HepG2 (cell line): Measurements from ENCODE around the gene GPBAR1. TPM values are rescaled to one million over a fixed set of nuclear protein-coding genes. Genes with fewer than 3 reads are reported as not detected.

ENCODE experiments used
- ATAC-seq: fragments of 200-7000 bp; cut with Tn5 transposase; 3 replicates; pipeline ENCODE4 v1.9.1; 2020; ENCODE audit warnings: mild to moderate bottlenecking, moderate library complexity
- BruUV-seq: library from RNA; stranded (reverse); fragments of 400-500 nt; replicated peaks from 2 replicates; lab custom pipeline; 2021; lab: Mats Ljungman, UMichigan
- CTCF ChIA-PET: fragments of 300-600 bp; formaldehyde crosslinking; extraction: SDS; loops from one replicate; lab custom pipeline; 2021; ENCODE audit warnings: low total read pairs, inconsistent platforms, low intra/inter-chr PET ratio; lab: Yijun Ruan, JAX
- POLR2A ChIA-PET: fragments of 350-600 bp; sonication (Branson Sonifier 250); formaldehyde crosslinking; loops from one replicate; lab custom pipeline; 2020; ENCODE audit warnings: antibody characterized with exemption, inconsistent platforms; lab: Yijun Ruan, JAX
- DNase-seq: peaks from one replicate; pipeline ENCODE4 v3.0.0-alpha.2; 2015; ENCODE audit warnings: low spot score
- FAIRE-seq: peaks from 3 replicates; lab custom pipeline; 2011; peaks lifted over from hg19 to GRCh38; lab: Jason Lieb, UNC
- H2AFZ ChIP-seq: one replicate; pipeline ENCODE4 v1.6.1; 2011; ENCODE audit warnings: low read length, inconsistent platforms
- H3K27ac ChIP-seq: fragments of 300-600 bp; 3 replicates; pipeline ENCODE4 v1.8.0; 2011; ENCODE audit warnings: mixed run types, mild to moderate bottlenecking, mixed read lengths, low read length, inconsistent platforms; ENCODE audit not compliant: insufficient read depth; ENCODE audit errors: extremely low read length
- H3K27me3 ChIP-seq, 2 experiments: fragments of 200-600 bp in 1 of 2; 2 replicates in 1 of 2; 3 replicates in 1 of 2; pipeline versions ENCODE4 v1.6.0 to v1.8.0; 2011; ENCODE audit warnings: low read length in 2 of 2, mild to moderate bottlenecking in 2 of 2, moderate library complexity in 2 of 2, inconsistent platforms in 1 of 2; ENCODE audit not compliant: insufficient read depth in 2 of 2, control insufficient read depth in 1 of 2
- H3K36me3 ChIP-seq, 2 experiments: fragments of 200-600 bp in 1 of 2; replicated peaks in 1 of 2; 2 replicates in 1 of 2; 3 replicates in 1 of 2; pipeline versions ENCODE4 v1.5.1 to v1.8.0; 2011; ENCODE audit warnings: low read length in 2 of 2, inconsistent platforms in 1 of 2; ENCODE audit not compliant: insufficient read depth in 2 of 2, control insufficient read depth in 1 of 2
- H3K4me1 ChIP-seq: 2 replicates; pipeline ENCODE4 v1.5.1; 2012; ENCODE audit warnings: low read length, inconsistent platforms; ENCODE audit not compliant: insufficient read depth
- H3K4me2 ChIP-seq: 2 replicates; pipeline ENCODE4 v1.6.0; 2011; ENCODE audit warnings: low read depth, low read length, inconsistent platforms
- H3K4me3 ChIP-seq, 3 experiments: fragments of 200-600 bp in 1 of 3; sonication (generic), shearing (Covaris generic) in 1 of 3; replicated peaks in 1 of 3; 2 replicates each; pipeline ENCODE4 v1.5.1; 2011 to 2016; ENCODE audit warnings: low read length in 3 of 3, inconsistent platforms in 2 of 3, low read depth in 2 of 3, mild to moderate bottlenecking in 2 of 3, control low read depth in 1 of 3, mixed read lengths in 1 of 3; ENCODE audit not compliant: insufficient read depth in 1 of 3
- H3K79me2 ChIP-seq: one replicate; pipeline ENCODE4 v1.6.1; 2011; ENCODE audit warnings: low read length, inconsistent platforms; ENCODE audit not compliant: insufficient read depth
- H3K9ac ChIP-seq: 2 replicates; pipeline ENCODE4 v1.6.0; 2011; ENCODE audit warnings: mild to moderate bottlenecking, low read depth, low read length, inconsistent platforms; ENCODE audit not compliant: insufficient read depth
- H3K9me3 ChIP-seq: 2 replicates; pipeline ENCODE4 v1.5.1; 2012; ENCODE audit warnings: mild to moderate bottlenecking, low read length
- H4K20me1 ChIP-seq: 2 replicates; pipeline ENCODE4 v1.6.0; 2011; ENCODE audit warnings: inconsistent platforms, mild to moderate bottlenecking, low read length, moderate library complexity; ENCODE audit not compliant: insufficient read depth
- FLYWCH1 ChIP-seq: sonication (generic); formaldehyde crosslinking; IDR thresholded peaks from 2 replicates; pipeline ENCODE4 v1.8.1; 2023; ENCODE audit warnings: mild to moderate bottlenecking, missing genetic modification reagents
- GABPA ChIP-seq, 2 experiments: IDR thresholded peaks; 2 replicates each; pipeline ENCODE4 v1.6.1; 2011 to 2016; ENCODE audit warnings: low read depth in 2 of 2, low read length in 1 of 2, missing biosample characterization in 1 of 2, missing genetic modification characterization in 1 of 2
- MAFK ChIP-seq, 2 experiments: IDR thresholded peaks in 1 of 2; conservative IDR thresholded peaks in 1 of 2; 2 replicates each; pipeline ENCODE4 v1.6.1; 2011; ENCODE audit warnings: improper control_type of control experiment in 2 of 2, low read length in 2 of 2
- PCBP1 ChIP-seq: fragments of 200-400 bp; formaldehyde crosslinking; IDR thresholded peaks from 2 replicates; pipeline ENCODE4 v1.6.1; 2017; ENCODE audit warnings: mild to moderate bottlenecking, low read depth, low read length, borderline replicate concordance
- U2AF1 ChIP-seq: fragments of 200-400 bp; formaldehyde crosslinking; optimal IDR thresholded peaks from 2 replicates; pipeline ENCODE3; 2017; ENCODE audit warnings: mild to moderate bottlenecking, low read depth, low read length
- ZNF326 ChIP-seq: sonication (generic); formaldehyde crosslinking; IDR thresholded peaks from 2 replicates; pipeline ENCODE4 v1.4.0; 2020; ENCODE audit warnings: missing genetic modification reagents, borderline replicate concordance
- ZNF772 ChIP-seq: sonication (generic); formaldehyde crosslinking; IDR thresholded peaks from 2 replicates; pipeline ENCODE4 v1.5.0; 2020; ENCODE audit warnings: mild to moderate bottlenecking, missing genetic modification reagents
- ZNF776 ChIP-seq: sonication (generic); formaldehyde crosslinking; IDR thresholded peaks from 2 replicates; pipeline ENCODE4 v1.4.0; 2020; ENCODE audit warnings: mild to moderate bottlenecking, missing genetic modification reagents
- ZNF841 ChIP-seq: sonication (generic); formaldehyde crosslinking; IDR thresholded peaks from 2 replicates; pipeline ENCODE4 v1.8.1; 2023; ENCODE audit warnings: missing genetic modification reagents, borderline replicate concordance
- WGBS: methylation state at CpG from one replicate; pipeline ENCODE4 v1.1.6; 2017; ENCODE audit warnings: low lambda C conversion rate; 5-methylcytosine and 5-hydroxymethylcytosine counted together
- in situ Hi-C: cut with HindIII; loops from 2 replicates; pipeline ENCODE4 v1.10.0; 2017; ENCODE audit warnings: low pct_unique_long_range_greater_than_20kb; ENCODE audit not compliant: extremely low pct_ligation_motif_present
- intact Hi-C: fragments of 100-400 bp; cut with micrococcal nuclease; formaldehyde crosslinking; loops from one replicate; pipeline ENCODE4 v1.10.0; 2022; ENCODE audit not compliant: unreplicated experiment
- polyA plus RNA-seq, 8 experiments: library from polyadenylated mRNA; depleted of rRNA in 3 of 8; stranded (reverse) in 7 of 8; unstranded in 1 of 8; fragments of >200 nt; fragmentation: Illumina TruSeq in 4 of 8; extraction: Trizol in 4 of 8; gene quantifications; 2 replicates each; pipeline versions ENCODE4 v1.2.1 to v1.2.3, GENCODE V29; 2011 to 2016; ENCODE audit warnings: low read depth in 4 of 8, missing spikeins in 1 of 8, mixed read lengths in 1 of 8; ENCODE audit not compliant: insufficient read depth in 1 of 8
- total RNA-seq, 5 experiments: library from RNA; depleted of rRNA; stranded (reverse); fragments of >200 nt; fragmentation: Illumina TruSeq; extraction: Trizol; gene quantifications; 2 replicates each; pipeline ENCODE4 v1.2.3, GENCODE V29; 2016; ENCODE audit warnings: low read depth in 1 of 5
- TF ChIP-seq, protein P1 (sequence below): sonication (generic); formaldehyde crosslinking; IDR thresholded peaks from 2 replicates; pipeline ENCODE4 v1.4.0; 2020; ENCODE audit warnings: missing genetic modification reagents
- TF ChIP-seq, protein P2 (sequence below): sonication (generic); formaldehyde crosslinking; IDR thresholded peaks from 2 replicates; pipeline ENCODE4 v1.5.0; 2020; ENCODE audit warnings: missing genetic modification reagents
- TF ChIP-seq, protein P3 (sequence below): fragments of 450-650 bp; IDR thresholded peaks from 2 replicates; pipeline ENCODE4 v1.6.1; 2016
- TF ChIP-seq, protein P4 (sequence below): IDR thresholded peaks from 2 replicates; pipeline ENCODE4 v1.6.1; 2016; ENCODE audit warnings: control low read depth

The GPBAR1 gene
- total and polyA plus RNA-seq, 2 of the 13 experiments (the other 11 are each of a cell fraction or from before 2014, with no cell fraction given) = 0.05 to 0.09 TPM

DNA sequence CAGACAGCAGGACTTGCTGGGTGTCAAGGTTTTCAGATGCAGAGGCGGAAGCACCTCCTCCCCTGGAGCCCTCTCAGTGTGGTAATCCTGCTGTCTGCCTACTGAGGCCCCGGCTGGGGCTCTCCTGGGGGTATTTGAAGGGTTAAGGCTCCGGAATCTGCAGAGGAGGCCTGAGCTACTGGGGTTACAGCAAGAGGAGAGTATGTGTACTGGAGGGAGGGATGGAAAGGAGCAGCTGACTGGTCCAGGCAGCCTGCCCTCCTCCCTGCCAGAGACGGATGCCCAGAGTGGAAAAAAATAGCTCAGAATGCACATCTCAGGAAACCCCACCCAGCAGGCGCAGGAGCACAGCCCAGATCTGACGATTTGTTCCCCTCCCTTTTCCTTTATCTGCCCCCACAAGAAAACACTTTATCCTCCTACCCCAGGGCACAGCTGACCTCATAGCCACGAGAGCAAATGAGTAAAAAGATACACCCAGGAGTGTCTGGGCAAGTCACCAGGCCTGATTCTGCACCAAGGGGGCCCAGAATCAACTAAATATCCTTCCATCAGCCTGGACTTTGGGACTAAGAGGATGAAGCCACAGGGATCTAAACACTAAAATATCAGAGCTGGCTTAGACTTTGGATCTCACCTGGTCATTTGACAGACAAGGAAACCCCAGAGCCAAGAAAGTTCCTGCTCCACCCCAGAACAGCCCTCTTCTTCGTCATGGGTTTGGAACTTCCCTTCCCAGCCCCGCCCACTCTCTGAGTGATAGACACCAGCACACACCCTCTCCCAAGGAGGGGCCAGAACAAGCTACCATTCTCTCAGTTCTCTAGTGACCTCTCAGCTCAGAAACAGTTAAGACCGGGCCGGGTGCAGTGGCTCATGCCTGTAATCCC, 26.0 kb downstream of the GPBAR1 start:
- Histone ChIP-seq H3K27me3 (no peaks in the 10 kb centered on the region; a peak in 1 of 5 replicates), H3K79me2 (peaks cover 80% of the 10 kb centered on the region), H2AFZ (no peak overlapping the region), H3K36me3 (peaks cover 10 to 21% of the 10 kb centered on the region in 2 experiments), H3K4me2 (peak overlapping the region; percentile 67), H3K4me3 (peak overlapping the region in 1 of 3 experiments; percentile 43; a peak in 2 of 6 replicates), H3K27ac (peak overlapping the region; percentile 64), H3K9me3 (no peaks in the 10 kb centered on the region), H3K9ac (peak overlapping the region; percentile 55), H3K4me1 (peaks cover 76% of the 10 kb centered on the region), H4K20me1 (peaks cover 64% of the 10 kb centered on the region)
- POLR2A ChIA-PET = interaction anchor here (0.7 to 6.7 kb wide), 19 partner anchors 9 to 158 kb away, joined by 3 to 121 read pairs (median 6); partner anchors contain the start of genes AAMP, CATIP, CTDSP1 and PNKD
- intact Hi-C loops = loop anchor here (1.0 kb wide), 1 partner anchor 17 kb away; the partner anchor contains the start of genes AAMP and PNKD
- in situ Hi-C loops = no loop called here
- FAIRE-seq = peak; percentile 84
- peak; percentile 67 for ATAC-seq
- CTCF ChIA-PET = interaction anchor here (0.8 kb wide), 1 partner anchor 14 kb away, joined by 3 read pairs; no protein-coding TSS in a partner anchor
- 29% methylated on average over 11 of the region's 11 CpGs for WGBS
- no TSS peak for BruUV-seq
- DNase-seq = peak; percentile 96
- no peak for TF ChIP-seq FLYWCH1 (CRISPR knock-in tag)
- TF ChIP-seq, protein P1, sequence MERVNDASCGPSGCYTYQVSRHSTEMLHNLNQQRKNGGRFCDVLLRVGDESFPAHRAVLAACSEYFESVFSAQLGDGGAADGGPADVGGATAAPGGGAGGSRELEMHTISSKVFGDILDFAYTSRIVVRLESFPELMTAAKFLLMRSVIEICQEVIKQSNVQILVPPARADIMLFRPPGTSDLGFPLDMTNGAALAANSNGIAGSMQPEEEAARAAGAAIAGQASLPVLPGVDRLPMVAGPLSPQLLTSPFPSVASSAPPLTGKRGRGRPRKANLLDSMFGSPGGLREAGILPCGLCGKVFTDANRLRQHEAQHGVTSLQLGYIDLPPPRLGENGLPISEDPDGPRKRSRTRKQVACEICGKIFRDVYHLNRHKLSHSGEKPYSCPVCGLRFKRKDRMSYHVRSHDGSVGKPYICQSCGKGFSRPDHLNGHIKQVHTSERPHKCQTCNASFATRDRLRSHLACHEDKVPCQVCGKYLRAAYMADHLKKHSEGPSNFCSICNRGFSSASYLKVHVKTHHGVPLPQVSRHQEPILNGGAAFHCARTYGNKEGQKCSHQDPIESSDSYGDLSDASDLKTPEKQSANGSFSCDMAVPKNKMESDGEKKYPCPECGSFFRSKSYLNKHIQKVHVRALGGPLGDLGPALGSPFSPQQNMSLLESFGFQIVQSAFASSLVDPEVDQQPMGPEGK = peak; percentile 33; the same call in 1 of the 2 replicates
- TF ChIP-seq ZNF772 (CRISPR knock-in tag) = no peak
- TF ChIP-seq, protein P2, sequence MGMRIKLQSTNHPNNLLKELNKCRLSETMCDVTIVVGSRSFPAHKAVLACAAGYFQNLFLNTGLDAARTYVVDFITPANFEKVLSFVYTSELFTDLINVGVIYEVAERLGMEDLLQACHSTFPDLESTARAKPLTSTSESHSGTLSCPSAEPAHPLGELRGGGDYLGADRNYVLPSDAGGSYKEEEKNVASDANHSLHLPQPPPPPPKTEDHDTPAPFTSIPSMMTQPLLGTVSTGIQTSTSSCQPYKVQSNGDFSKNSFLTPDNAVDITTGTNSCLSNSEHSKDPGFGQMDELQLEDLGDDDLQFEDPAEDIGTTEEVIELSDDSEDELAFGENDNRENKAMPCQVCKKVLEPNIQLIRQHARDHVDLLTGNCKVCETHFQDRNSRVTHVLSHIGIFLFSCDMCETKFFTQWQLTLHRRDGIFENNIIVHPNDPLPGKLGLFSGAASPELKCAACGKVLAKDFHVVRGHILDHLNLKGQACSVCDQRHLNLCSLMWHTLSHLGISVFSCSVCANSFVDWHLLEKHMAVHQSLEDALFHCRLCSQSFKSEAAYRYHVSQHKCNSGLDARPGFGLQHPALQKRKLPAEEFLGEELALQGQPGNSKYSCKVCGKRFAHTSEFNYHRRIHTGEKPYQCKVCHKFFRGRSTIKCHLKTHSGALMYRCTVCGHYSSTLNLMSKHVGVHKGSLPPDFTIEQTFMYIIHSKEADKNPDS (CRISPR knock-in tag) = no peak
- TF ChIP-seq PCBP1 = no peak
- no peak for TF ChIP-seq ZNF841
- TF ChIP-seq ZNF326 (CRISPR knock-in tag) = no peak
- TF ChIP-seq, protein P3, sequence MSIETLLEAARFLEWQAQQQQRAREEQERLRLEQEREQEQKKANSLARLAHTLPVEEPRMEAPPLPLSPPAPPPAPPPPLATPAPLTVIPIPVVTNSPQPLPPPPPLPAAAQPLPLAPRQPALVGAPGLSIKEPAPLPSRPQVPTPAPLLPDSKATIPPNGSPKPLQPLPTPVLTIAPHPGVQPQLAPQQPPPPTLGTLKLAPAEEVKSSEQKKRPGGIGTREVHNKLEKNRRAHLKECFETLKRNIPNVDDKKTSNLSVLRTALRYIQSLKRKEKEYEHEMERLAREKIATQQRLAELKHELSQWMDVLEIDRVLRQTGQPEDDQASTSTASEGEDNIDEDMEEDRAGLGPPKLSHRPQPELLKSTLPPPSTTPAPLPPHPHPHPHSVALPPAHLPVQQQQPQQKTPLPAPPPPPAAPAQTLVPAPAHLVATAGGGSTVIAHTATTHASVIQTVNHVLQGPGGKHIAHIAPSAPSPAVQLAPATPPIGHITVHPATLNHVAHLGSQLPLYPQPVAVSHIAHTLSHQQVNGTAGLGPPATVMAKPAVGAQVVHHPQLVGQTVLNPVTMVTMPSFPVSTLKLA = no peak
- no peak for TF ChIP-seq ZNF776 (CRISPR knock-in tag)
- TF ChIP-seq GABPA (IDR thresholded peaks at IDR 0.05; ENCODE audit: low read depth, low read length) = no peak
- peak; percentile 52; the same call in 1 of the 2 replicates for TF ChIP-seq GABPA (CRISPR knock-in tag; IDR thresholded peaks at IDR 0.05; ENCODE audit: low read depth)
- TF ChIP-seq MAFK (conservative IDR thresholded peaks at IDR 0.05 in 1 of 2, IDR thresholded peaks at IDR 0.05 in 1 of 2; ENCODE audit: low read length in 2 of 2) = no peak
- TF ChIP-seq, protein P4, sequence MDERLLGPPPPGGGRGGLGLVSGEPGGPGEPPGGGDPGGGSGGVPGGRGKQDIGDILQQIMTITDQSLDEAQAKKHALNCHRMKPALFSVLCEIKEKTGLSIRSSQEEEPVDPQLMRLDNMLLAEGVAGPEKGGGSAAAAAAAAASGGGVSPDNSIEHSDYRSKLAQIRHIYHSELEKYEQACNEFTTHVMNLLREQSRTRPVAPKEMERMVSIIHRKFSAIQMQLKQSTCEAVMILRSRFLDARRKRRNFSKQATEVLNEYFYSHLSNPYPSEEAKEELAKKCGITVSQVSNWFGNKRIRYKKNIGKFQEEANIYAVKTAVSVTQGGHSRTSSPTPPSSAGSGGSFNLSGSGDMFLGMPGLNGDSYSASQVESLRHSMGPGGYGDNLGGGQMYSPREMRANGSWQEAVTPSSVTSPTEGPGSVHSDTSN (CRISPR knock-in tag) = peak; percentile 80
- no peak for TF ChIP-seq U2AF1
